Nephron progenitor cell (in vitro differentiated cells): ENCODE results near the gene DRC1.

Source experiments
- DNase-seq: peaks from one replicate; pipeline ENCODE4 v3.0.0; 2021
- H3K27ac Mint-ChIP-seq: 2 replicates; pipeline ENCODE4 v1.8.0; 2021; ENCODE audit warnings: mild to moderate bottlenecking, moderate library complexity, mixed read lengths
- H3K27me3 Mint-ChIP-seq: 2 replicates; pipeline ENCODE4 v1.8.0; 2021; ENCODE audit warnings: mild to moderate bottlenecking, low read depth, mixed read lengths; ENCODE audit not compliant: poor library complexity
- H3K36me3 Mint-ChIP-seq: 2 replicates; pipeline ENCODE4 v1.8.0; 2021; ENCODE audit warnings: low read depth, mixed read lengths
- H3K4me1 Mint-ChIP-seq: 2 replicates; pipeline ENCODE4 v1.8.0; 2021; ENCODE audit warnings: mixed read lengths
- H3K4me3 Mint-ChIP-seq: 2 replicates; pipeline ENCODE4 v1.8.0; 2021; ENCODE audit warnings: mild to moderate bottlenecking, moderate library complexity, mixed read lengths
- H3K9me3 Mint-ChIP-seq: 2 replicates; pipeline ENCODE4 v1.8.0; 2021; ENCODE audit warnings: mild to moderate bottlenecking, moderate library complexity, mixed read lengths
- TF ChIP-seq, protein P1 (sequence below): fragments of 200-600 bp; sonication (generic); IDR thresholded peaks from 2 replicates; pipeline ENCODE4 v1.5.0; 2021; ENCODE audit warnings: antibody characterized with exemption

DRC1 gene

GRCh38 chr2:26450031-26450635 lies 48.4 kb downstream of the DRC1 start:
- H3K36me3 Mint-ChIP-seq = no peaks in the 10 kb centered on the region

GRCh38 chr2:26451700-26452099 lies 50.0 kb downstream of the DRC1 start:
- Mint-ChIP-seq H3K36me3 (no peaks in the 10 kb centered on the region), H3K4me1 (peaks cover 10% of the 10 kb centered on the region), H3K27me3 (peaks cover 9% of the 10 kb centered on the region), H3K27ac (no peak overlapping the region), H3K9me3 (peaks cover 3% of the 10 kb centered on the region), H3K4me3 (no peak overlapping the region)
- TF ChIP-seq, protein P1, sequence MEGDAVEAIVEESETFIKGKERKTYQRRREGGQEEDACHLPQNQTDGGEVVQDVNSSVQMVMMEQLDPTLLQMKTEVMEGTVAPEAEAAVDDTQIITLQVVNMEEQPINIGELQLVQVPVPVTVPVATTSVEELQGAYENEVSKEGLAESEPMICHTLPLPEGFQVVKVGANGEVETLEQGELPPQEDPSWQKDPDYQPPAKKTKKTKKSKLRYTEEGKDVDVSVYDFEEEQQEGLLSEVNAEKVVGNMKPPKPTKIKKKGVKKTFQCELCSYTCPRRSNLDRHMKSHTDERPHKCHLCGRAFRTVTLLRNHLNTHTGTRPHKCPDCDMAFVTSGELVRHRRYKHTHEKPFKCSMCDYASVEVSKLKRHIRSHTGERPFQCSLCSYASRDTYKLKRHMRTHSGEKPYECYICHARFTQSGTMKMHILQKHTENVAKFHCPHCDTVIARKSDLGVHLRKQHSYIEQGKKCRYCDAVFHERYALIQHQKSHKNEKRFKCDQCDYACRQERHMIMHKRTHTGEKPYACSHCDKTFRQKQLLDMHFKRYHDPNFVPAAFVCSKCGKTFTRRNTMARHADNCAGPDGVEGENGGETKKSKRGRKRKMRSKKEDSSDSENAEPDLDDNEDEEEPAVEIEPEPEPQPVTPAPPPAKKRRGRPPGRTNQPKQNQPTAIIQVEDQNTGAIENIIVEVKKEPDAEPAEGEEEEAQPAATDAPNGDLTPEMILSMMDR = no peak
- no peak for DNase-seq

More at GRCh38 chr2:26450031-26450635, 48.4 kb downstream of the DRC1 start:
- TF ChIP-seq, protein P1 = no peak
- H3K4me1 Mint-ChIP-seq = no peaks in the 10 kb centered on the region
- DNase-seq = no peak
- H3K27me3 Mint-ChIP-seq = peaks cover 12% of the 10 kb centered on the region
- no peak overlapping the region for H3K4me3 Mint-ChIP-seq
- no peak overlapping the region for H3K27ac Mint-ChIP-seq
- H3K9me3 Mint-ChIP-seq = peaks cover 3% of the 10 kb centered on the region

DNA sequence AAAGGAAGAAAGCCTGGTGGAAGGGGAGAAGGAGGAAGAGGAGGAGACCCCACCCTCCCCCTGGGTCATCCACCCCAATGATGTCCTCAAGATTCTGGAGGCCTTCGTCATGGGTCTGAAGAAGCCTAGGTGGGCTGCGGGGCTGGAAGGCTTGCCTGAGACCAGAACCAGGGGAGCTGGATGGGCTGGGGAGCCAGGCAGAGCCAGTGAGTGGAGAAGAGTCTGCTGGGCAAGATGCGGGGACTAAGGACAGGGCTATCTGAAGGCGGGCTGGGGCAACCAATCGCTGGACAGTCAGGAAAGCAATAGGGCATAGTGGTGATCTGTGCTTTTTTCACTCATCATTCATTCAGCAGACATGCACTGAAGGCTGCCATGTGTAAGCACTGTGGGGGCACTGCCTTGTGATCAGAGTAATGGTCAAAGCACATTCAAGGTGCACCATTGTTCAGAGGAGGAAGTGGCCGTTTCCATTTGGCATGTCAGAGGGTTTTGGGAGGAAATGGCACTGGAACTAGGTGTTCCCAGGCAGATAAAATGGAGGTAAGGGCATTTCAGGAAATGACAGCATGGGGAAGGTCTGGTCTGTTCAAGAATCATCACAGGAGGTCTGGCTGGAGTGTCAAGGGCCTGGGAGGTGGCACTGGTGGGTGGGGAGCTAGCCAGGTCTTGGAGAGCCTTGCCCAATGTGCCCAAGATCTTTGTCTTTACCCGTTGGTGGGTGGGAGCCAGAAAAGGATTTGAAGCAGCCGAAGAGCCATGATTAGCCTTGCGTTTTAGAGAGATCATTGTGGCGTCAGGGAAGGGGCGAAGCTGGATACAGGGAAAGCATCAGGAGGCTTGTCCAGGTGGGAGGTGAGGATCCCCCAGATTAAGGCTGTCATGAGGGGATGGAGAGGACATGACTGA lies 52.0 kb downstream of the DRC1 start:
- H3K27me3 Mint-ChIP-seq = peaks cover 9% of the 10 kb centered on the region
- H3K9me3 Mint-ChIP-seq = peaks cover 3% of the 10 kb centered on the region
- no peak overlapping the region for H3K27ac Mint-ChIP-seq
- DNase-seq = no peak
- TF ChIP-seq, protein P1 = no peak
- H3K4me1 Mint-ChIP-seq = peaks cover 26% of the 10 kb centered on the region
- no peak overlapping the region for H3K4me3 Mint-ChIP-seq
- H3K36me3 Mint-ChIP-seq = no peaks in the 10 kb centered on the region

DNA sequence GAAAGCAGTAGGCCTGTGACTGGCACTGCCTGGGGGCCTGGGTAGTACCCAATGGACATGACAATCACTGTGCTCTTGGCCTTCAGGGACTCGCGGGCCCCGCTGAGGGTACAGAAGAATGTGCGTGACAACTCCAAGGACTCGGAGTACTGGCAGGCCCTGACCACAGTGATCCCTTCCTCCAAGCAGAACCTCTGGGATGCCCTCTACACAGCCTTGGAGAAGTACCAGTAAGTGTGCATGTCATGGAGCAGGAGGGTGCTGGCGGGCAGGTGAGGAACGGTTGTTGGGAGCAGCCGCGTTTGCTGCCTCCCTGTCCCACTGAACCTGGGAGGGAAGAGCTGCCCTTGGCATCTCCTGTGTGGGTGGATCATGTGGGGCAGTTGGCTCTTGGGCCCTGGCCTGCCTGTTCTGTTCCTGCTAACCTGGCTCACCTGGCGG lies 52.9 kb downstream of the DRC1 start:
- TF ChIP-seq, protein P1 = no peak
- no peaks in the 10 kb centered on the region for H3K36me3 Mint-ChIP-seq
- H3K4me1 Mint-ChIP-seq = peaks cover 28% of the 10 kb centered on the region
- no peak overlapping the region for H3K27ac Mint-ChIP-seq
- DNase-seq = no peak
- peaks cover 3% of the 10 kb centered on the region for H3K9me3 Mint-ChIP-seq
- no peak overlapping the region for H3K4me3 Mint-ChIP-seq
- peaks cover 9% of the 10 kb centered on the region for H3K27me3 Mint-ChIP-seq

- H3K9me3 Mint-ChIP-seq = peaks cover 3% of the 10 kb centered on the region
- DNase-seq = no peak
- peaks cover 11% of the 10 kb centered on the region for H3K27me3 Mint-ChIP-seq
- H3K36me3 Mint-ChIP-seq = no peaks in the 10 kb centered on the region
- no peak overlapping the region for H3K4me3 Mint-ChIP-seq
- H3K27ac Mint-ChIP-seq = no peak overlapping the region
- TF ChIP-seq, protein P1 = no peak
- peaks cover 28% of the 10 kb centered on the region for H3K4me1 Mint-ChIP-seq
These were observed 53.4 kb downstream of the DRC1 start for GRCh38 chr2:26455037-26455669.
